GM12878 (cell line): ENCODE data around the gene IL3. TPM values are rescaled to one million over a fixed set of nuclear protein-coding genes. Genes with fewer than 3 reads are reported as not detected.
A peak's percentile ranks its signal among the peaks of the same experiment; 100 is the strongest.

Experiments
- ATAC-seq: fragments of 200-7000 bp; cut with Tn5 transposase; 3 replicates; pipeline ENCODE4 v1.9.1; 2020; ENCODE audit warnings: mild to moderate bottlenecking, moderate library complexity
- BruUV-seq: library from RNA; stranded (reverse); fragments of 400-500 nt; replicated peaks from 2 replicates; lab custom pipeline; 2021; lab: Mats Ljungman, UMichigan
- CTCF ChIA-PET: fragments of 300-600 bp; sonication (Branson Sonifier 250); formaldehyde crosslinking; extraction: SDS; loops from one replicate; lab custom pipeline; 2021; ENCODE audit warnings: inconsistent platforms; lab: Yijun Ruan, JAX
- POLR2A ChIA-PET: fragments of 350-600 bp; formaldehyde crosslinking; extraction: SDS; loops from one replicate; lab custom pipeline; 2021; ENCODE audit warnings: inconsistent platforms; lab: Charles Lee
- RAD21 ChIA-PET: fragments of 300-600 bp; sonication (Branson Sonifier 250); formaldehyde crosslinking; loops from one replicate; lab custom pipeline; 2023; ENCODE audit warnings: antibody characterized with exemption; ENCODE audit not compliant: unreplicated experiment; lab: Charles Lee
- SMC1A ChIA-PET: fragments of 300-600 bp; sonication (Branson Sonifier 250); formaldehyde crosslinking; loops from one replicate; lab custom pipeline; 2023; ENCODE audit not compliant: unreplicated experiment, uncharacterized antibody; lab: Charles Lee
- DNase-seq: peaks from one replicate; pipeline ENCODE4 v3.0.0-alpha.2; 2011; ENCODE audit warnings: low read depth, low spot score
- FAIRE-seq: peaks from 3 replicates; lab custom pipeline; 2011; peaks lifted over from hg19 to GRCh38; lab: Jason Lieb, UNC
- H2AFZ ChIP-seq: 2 replicates; pipeline ENCODE4 v1.6.0; 2011; ENCODE audit warnings: low read depth, low read length, control low read depth; ENCODE audit not compliant: control insufficient read depth
- H3K27ac ChIP-seq: 2 replicates; pipeline ENCODE4 v1.5.1; 2011; ENCODE audit warnings: control low read depth; ENCODE audit not compliant: control insufficient read depth, insufficient read depth
- H3K27me3 ChIP-seq, 2 experiments: replicated peaks in 1 of 2; 2 replicates each; pipeline versions ENCODE4 v1.6.0 to v1.6.1; 2011; ENCODE audit warnings: low read length in 1 of 2; ENCODE audit not compliant: control insufficient read depth in 2 of 2, insufficient read depth in 2 of 2
- H3K36me3 ChIP-seq, 2 experiments: 2 replicates each; pipeline ENCODE4 v1.5.1; 2011; ENCODE audit warnings: low read length in 1 of 2; ENCODE audit not compliant: control insufficient read depth in 2 of 2, insufficient read depth in 2 of 2
- H3K4me1 ChIP-seq: 2 replicates; pipeline ENCODE4 v1.6.1; 2011; ENCODE audit warnings: mild to moderate bottlenecking, low read length, moderate library complexity, mixed read lengths; ENCODE audit not compliant: control insufficient read depth, insufficient read depth
- H3K4me2 ChIP-seq: 2 replicates; pipeline ENCODE4 v1.6.0; 2011; ENCODE audit warnings: control low read depth; ENCODE audit not compliant: control insufficient read depth, insufficient read depth
- H3K4me3 ChIP-seq: fragments of 200-600 bp; sonication (generic); 2 replicates; pipeline ENCODE4 v1.5.1; 2016
- H3K79me2 ChIP-seq: 2 replicates; pipeline ENCODE4 v1.6.0; 2011; ENCODE audit warnings: low read length; ENCODE audit not compliant: control insufficient read depth, insufficient read depth
- H3K9ac ChIP-seq: 2 replicates; pipeline ENCODE4 v1.8.0; 2011; ENCODE audit warnings: low read length, control low read depth, mixed read lengths; ENCODE audit not compliant: control insufficient read depth, insufficient read depth
- H3K9me3 ChIP-seq: replicated peaks from 3 replicates; pipeline ENCODE4 v1.5.1; 2011; ENCODE audit warnings: mild to moderate bottlenecking, low read length; ENCODE audit not compliant: control insufficient read depth, insufficient read depth
- H4K20me1 ChIP-seq: 2 replicates; pipeline ENCODE4 v1.6.0; 2011; ENCODE audit not compliant: control insufficient read depth, insufficient read depth
- ATF7 ChIP-seq: fragments of 450-650 bp; IDR thresholded peaks from 2 replicates; pipeline ENCODE4 v1.6.1; 2016; ENCODE audit warnings: low read depth, mild to moderate bottlenecking
- CBX3 ChIP-seq: fragments of 200-600 bp; sonication (generic); IDR thresholded peaks from 2 replicates; pipeline ENCODE4 v1.6.1; 2016; ENCODE audit warnings: low read depth, borderline replicate concordance
- E2F4 ChIP-seq: IDR thresholded peaks from 2 replicates; pipeline ENCODE4 v1.6.1; 2012; ENCODE audit warnings: low read depth, low read length, improper control_type of control experiment
- EED ChIP-seq: sonication (generic); IDR thresholded peaks from 2 replicates; pipeline ENCODE4 v1.6.1; 2016; ENCODE audit warnings: antibody characterized with exemption, low read depth
- ELK1 ChIP-seq: IDR thresholded peaks from 2 replicates; pipeline ENCODE4 v1.6.1; 2012; ENCODE audit warnings: low read depth, low read length, improper control_type of control experiment
- ESRRA ChIP-seq: IDR thresholded peaks from 2 replicates; pipeline ENCODE4 v1.6.1; 2012; ENCODE audit warnings: mild to moderate bottlenecking, low read length, improper control_type of control experiment
- ETV6 ChIP-seq, 2 experiments: fragments of 450-650 bp in 1 of 2; IDR thresholded peaks in 1 of 2; conservative IDR thresholded peaks in 1 of 2; 2 replicates each; pipeline ENCODE4 v1.6.1; 2014; ENCODE audit warnings: antibody characterized with exemption in 1 of 2, borderline replicate concordance in 1 of 2, low read depth in 1 of 2, mild to moderate bottlenecking in 1 of 2, moderate library complexity in 1 of 2
- FOXM1 ChIP-seq: IDR thresholded peaks from 2 replicates; pipeline ENCODE4 v1.6.1; 2012; ENCODE audit warnings: low read depth, mild to moderate bottlenecking, inconsistent platforms, low read length, moderate library complexity
- GATAD2B ChIP-seq: fragments of 450-650 bp; conservative IDR thresholded peaks from 2 replicates; pipeline ENCODE4 v1.6.1; 2017; ENCODE audit warnings: low read depth, mild to moderate bottlenecking, moderate library complexity
- IKZF1 ChIP-seq: fragments of 450-650 bp; conservative IDR thresholded peaks from 2 replicates; pipeline ENCODE4 v1.6.1; 2017; ENCODE audit warnings: antibody characterized with exemption, mild to moderate bottlenecking
- IRF4 ChIP-seq: IDR thresholded peaks from 2 replicates; pipeline ENCODE4 v1.6.1; 2011; ENCODE audit warnings: low read depth, low read length
- JUNB ChIP-seq: IDR thresholded peaks from 2 replicates; pipeline ENCODE4 v1.6.1; 2016; ENCODE audit warnings: antibody characterized with exemption, mild to moderate bottlenecking
- KLF5 ChIP-seq: fragments of 450-650 bp; IDR thresholded peaks from 2 replicates; pipeline ENCODE4 v1.6.1; 2014; ENCODE audit warnings: mild to moderate bottlenecking; ENCODE audit not compliant: partially characterized antibody
- NR2F1 ChIP-seq: fragments of 450-650 bp; conservative IDR thresholded peaks from 2 replicates; pipeline ENCODE4 v1.6.1; 2017; ENCODE audit warnings: mild to moderate bottlenecking
- PAX5 ChIP-seq: IDR thresholded peaks from 2 replicates; pipeline ENCODE4 v1.6.1; 2011; ENCODE audit warnings: low read depth, low read length, borderline replicate concordance
- RAD51 ChIP-seq: fragments of 450-650 bp; IDR thresholded peaks from 2 replicates; pipeline ENCODE4 v1.6.1; 2016; ENCODE audit warnings: moderate library complexity, mild to moderate bottlenecking, inconsistent platforms
- REST ChIP-seq: IDR thresholded peaks from 2 replicates; pipeline ENCODE4 v1.6.1; 2012; ENCODE audit warnings: mild to moderate bottlenecking, low read depth, low read length
- TCF12 ChIP-seq: IDR thresholded peaks from 2 replicates; pipeline ENCODE4 v1.6.1; 2011; ENCODE audit warnings: low read depth, mild to moderate bottlenecking, low read length
- ZSCAN29 ChIP-seq: fragments of 450-650 bp; IDR thresholded peaks from 2 replicates; pipeline ENCODE4 v1.6.1; 2017; ENCODE audit warnings: mild to moderate bottlenecking, moderate library complexity
- WGBS: methylation state at CpG from one replicate; pipeline ENCODE4 v1.1.6; 2016; ENCODE audit warnings: low lambda C conversion rate; ENCODE audit not compliant: insufficient replicate concordance, insufficient coverage; ENCODE audit errors: missing lambda C conversion rate; 5-methylcytosine and 5-hydroxymethylcytosine counted together
- in situ Hi-C: fragments of 300-500 bp; cut with MboI; formaldehyde crosslinking; loops from 9 replicates; pipeline ENCODE4 v1.14.3; 2018; ENCODE audit warnings: mixed read lengths
- intact Hi-C: fragments of 100-400 bp; cut with micrococcal nuclease; formaldehyde crosslinking; loops from one replicate; pipeline ENCODE4 v1.14.2; 2022; ENCODE audit not compliant: unreplicated experiment
- polyA plus RNA-seq, 11 experiments: library from polyadenylated mRNA; depleted of rRNA in 4 of 11; unstranded in 6 of 11; stranded (reverse) in 5 of 11; fragments of >200 nt; fragmentation: Nextera tagmentation in 4 of 11; fragmentation: Illumina TruSeq in 1 of 11; extraction: Ambion mirVana in 4 of 11; extraction: Trizol in 1 of 11; gene quantifications; 1 replicate in 1 of 11; 2 replicates in 10 of 11; pipeline versions ENCODE4 v1.2.1 to v1.2.3, GENCODE V29; 2011 to 2016; ENCODE audit warnings: inconsistent platforms in 2 of 11, missing spikeins in 2 of 11, low read depth in 1 of 11
- total RNA-seq, 4 experiments: library from RNA; depleted of rRNA in 3 of 4; stranded (reverse); fragments of >200 nt in 3 of 4; fragmentation: Illumina TruSeq in 1 of 4; extraction: Trizol in 1 of 4; gene quantifications; 2 replicates each; pipeline versions ENCODE4 v1.2.1 to v1.2.3, GENCODE V29; 2013 to 2021

The IL3 gene
- total and polyA plus RNA-seq, 10 of the 15 experiments (the other 5 are each of a cell fraction or from before 2014, with no cell fraction given), result not detected

GRCh38 chr5:132019857-132020555 is 40.4 kb upstream of the IL3 start:
- intact Hi-C loops (loop anchor here (1.0 kb wide), 1 partner anchor 43 kb away; no protein-coding TSS in a partner anchor), in situ Hi-C loops (no loop called here)
- H3K4me3 ChIP-seq, result 0 out of 2 replicates have a peak overlapping the region, but pooled peaks have one; percentile 23
- H3K9ac ChIP-seq, result no peak overlapping the region
- no peaks in the 10 kb centered on the region for H3K36me3 ChIP-seq
- FAIRE-seq, result peak; percentile 100
- H2AFZ ChIP-seq, result no peak overlapping the region; the same call in 1 of the 2 replicates
- peak overlapping the region; percentile 94 for H3K4me2 ChIP-seq
- ATAC-seq, result peak; percentile 98
- DNase-seq, result peak; percentile 76
- H3K27me3 ChIP-seq, result peaks cover 0 to 16% of the 10 kb centered on the region in 2 experiments
- no peak overlapping the region for H3K27ac ChIP-seq
- ChIA-PET POLR2A (no interaction called here), SMC1A (interaction anchor here (0.6 to 1.5 kb wide), 5 partner anchors 12 to 597 kb away, joined by 3 to 4 read pairs (median 3); no protein-coding TSS in a partner anchor), RAD21 (interaction anchor here (0.8 to 1.0 kb wide), 3 partner anchors 12 to 431 kb away, joined by 3 to 4 read pairs (median 3); no protein-coding TSS in a partner anchor), CTCF (interaction anchor here (0.9 to 1.8 kb wide), 3 partner anchors 12 to 431 kb away, joined by 3 to 9 read pairs (median 4); no protein-coding TSS in a partner anchor)
- H3K9me3 ChIP-seq, result no peaks in the 10 kb centered on the region
- WGBS, result 5% methylated on average over 6 of the region's 6 CpGs
- H3K4me1 ChIP-seq, result peaks cover 33% of the 10 kb centered on the region
- no TSS peak for BruUV-seq
- no peaks in the 10 kb centered on the region for H3K79me2 ChIP-seq
- H4K20me1 ChIP-seq, result peaks cover 7% of the 10 kb centered on the region; the same call in 1 of the 2 replicates
- TF ChIP-seq RAD51 (peak; percentile 15; the same call in 1 of the 2 replicates), ELK1 (no peak), NR2F1 (peak; percentile 92), ESRRA (no peak), GATAD2B (peak; percentile 70; the same call in 1 of the 2 replicates), IRF4 (peak; percentile 99), PAX5 (peak; percentile 95), REST (peak; percentile 51; the same call in 1 of the 2 replicates), ETV6 (conservative IDR thresholded peaks at IDR 0.05 in 1 of 2, IDR thresholded peaks at IDR 0.05 in 1 of 2; ENCODE audit: borderline replicate concordance in 1 of 2, low read depth in 1 of 2) (peak in 1 of 2 experiments; percentile 92; a peak in 2 of 4 replicates), ATF7 (peak; percentile 98), ZSCAN29 (peak; percentile 34; the same call in 1 of the 2 replicates), KLF5 (no peak), CBX3 (no peak), E2F4 (no peak), JUNB (peak; percentile 98), TCF12 (peak; percentile 99), IKZF1 (peak; percentile 95), FOXM1 (peak; percentile 96), EED (peak; percentile 99)
